ENCODE data around the gene ENTREP3.
"Not testable (repeated sequence)": the region's sequence is repeated elsewhere in the genome, so short reads cannot be mapped to it uniquely, and the experiment has no call there.

The ENTREP3 gene

DNA sequence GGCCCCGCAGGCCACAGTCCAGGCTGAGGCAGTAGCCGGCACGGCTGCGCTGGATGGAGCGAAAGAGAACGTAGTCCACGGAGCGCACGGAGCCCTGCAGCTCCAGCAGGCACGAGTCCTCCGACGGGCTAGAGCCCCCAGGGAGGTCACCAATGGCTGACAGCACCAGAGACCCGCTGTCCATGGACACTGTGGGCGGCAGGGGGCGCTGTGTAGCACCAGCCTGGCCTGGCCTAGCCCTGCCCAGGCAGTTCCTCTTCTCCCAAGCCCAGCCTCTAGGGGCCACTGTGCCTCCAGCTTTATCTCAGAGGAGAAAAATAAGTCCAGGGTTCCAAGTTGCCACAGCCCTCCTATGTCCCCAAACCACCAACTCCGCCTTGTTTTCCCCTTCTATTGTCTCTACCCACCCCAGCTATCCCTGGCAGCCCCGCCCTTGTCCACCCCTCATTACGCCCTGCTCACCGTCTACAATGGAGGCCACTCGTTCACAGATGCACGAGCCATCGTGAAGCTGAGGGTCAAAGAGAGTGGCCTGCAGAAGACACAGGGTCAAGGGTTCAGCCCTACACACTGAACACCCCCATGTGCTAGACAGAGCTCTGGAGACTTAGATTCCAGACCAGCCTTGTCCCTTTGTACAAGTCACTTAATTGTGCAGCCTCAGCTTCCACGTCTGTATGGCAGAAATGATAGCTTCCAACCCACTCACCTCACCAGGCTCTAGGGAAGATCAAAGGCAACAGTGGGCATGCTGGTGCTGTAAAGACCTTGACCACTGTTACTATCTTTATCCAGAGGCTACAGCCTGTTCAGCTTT lies 4.4 kb downstream of the ENTREP3 start:
- DNase-seq, result peak; percentile 96

DNA sequence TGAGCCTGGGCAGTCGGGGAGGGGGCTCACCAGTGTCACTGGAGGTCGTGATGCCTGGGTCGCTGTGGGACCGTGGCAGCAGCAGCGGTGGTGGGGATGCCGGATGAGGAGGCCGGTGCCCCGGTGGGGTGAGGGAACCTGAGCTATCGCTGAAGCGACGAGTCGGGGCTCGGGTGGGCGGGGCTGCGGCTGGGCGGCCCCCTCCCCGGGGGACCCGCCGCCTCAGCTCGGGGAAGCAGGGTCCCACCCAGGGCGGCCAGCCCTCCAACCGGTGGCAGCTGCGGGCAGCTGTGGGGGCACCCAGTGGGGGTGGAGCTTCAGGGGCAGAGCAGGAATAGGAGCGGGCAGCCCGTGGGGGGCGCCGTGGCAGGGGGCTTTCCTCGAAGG lies 5.0 kb downstream of the ENTREP3 start:
- no peak for DNase-seq

DNA sequence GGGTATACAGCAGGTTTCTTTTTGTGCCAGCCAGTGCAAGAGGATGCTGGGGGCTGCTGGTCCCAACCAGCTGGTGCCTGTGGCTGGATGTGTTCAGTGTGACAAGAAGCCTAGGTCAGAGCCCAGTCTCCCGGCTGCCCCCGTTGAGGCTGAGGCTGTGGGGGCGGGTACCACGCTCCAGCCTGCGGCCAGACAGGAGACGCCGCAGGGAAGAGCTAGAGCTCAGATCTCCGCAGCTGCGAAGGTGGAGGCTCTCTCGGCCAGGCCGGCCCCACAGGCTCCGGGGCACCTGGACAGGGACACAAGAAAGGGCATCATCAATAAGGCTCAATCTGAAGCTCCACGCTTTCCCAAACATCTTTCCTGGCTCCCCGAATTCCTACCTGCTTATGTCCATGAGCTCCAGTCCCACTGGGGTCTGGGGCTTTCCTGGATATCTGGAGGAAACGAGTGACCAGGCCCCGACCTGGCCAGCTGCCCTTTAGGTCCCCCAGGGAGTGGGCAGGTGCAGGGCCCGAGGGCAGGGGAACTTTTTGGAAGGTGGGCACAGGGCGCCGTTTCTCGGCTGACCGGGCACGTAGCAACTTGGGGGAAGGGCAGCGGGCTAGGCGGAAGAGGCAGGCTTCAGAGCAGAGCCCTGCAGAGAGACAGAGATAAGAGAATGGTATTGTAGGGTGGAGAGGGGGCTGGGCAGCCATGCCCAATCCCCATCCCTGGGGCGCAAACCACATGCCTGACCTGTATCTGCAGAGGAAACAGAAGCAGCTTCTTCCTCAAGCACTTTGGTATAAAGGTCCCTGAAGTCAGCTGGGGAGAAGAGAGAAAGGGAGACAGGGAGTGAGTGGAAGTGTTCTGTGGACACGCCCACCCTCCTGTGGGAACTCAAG lies 7.4 kb downstream of the ENTREP3 start:
- DNase-seq, result no peak

DNA sequence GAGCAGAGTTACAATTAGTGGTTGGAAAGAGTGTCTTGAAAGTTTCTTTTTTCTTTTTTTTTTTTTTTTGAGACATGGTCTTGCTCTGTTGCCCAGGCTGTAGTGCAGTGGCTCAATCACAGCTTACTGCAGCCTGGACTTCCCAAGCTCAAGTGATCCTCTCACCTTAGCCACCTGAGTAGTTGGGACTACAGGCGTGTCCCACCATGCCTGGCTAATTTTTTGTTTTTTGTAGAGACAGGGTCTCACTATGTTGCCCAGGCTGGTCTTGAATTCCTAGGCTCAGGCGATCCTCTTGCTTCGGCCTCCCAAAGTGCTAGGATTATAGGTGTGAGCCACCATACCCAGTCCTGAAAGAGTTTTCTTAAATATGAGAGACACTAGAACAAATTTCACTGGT lies 8.5 kb downstream of the ENTREP3 start:
- not testable (repeated sequence) for DNase-seq

DNA sequence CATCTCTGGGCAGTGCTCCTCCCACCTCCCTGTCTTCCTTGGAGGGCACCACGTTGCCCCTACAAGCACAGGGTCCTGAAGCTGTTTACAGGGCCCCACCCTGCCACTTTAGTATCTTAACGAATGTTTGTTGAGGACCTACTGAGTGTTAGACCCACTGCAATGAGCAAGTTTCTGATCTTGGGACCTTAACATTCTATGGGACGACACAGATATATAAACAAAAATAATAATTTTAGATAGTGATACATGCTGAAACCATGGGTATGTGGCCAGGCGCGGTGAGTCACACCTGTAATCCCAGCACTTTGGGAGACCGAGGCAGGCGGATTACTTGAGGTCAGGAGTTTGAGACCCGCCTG lies 10.1 kb downstream of the ENTREP3 start:
- DNase-seq, result no peak

DNA sequence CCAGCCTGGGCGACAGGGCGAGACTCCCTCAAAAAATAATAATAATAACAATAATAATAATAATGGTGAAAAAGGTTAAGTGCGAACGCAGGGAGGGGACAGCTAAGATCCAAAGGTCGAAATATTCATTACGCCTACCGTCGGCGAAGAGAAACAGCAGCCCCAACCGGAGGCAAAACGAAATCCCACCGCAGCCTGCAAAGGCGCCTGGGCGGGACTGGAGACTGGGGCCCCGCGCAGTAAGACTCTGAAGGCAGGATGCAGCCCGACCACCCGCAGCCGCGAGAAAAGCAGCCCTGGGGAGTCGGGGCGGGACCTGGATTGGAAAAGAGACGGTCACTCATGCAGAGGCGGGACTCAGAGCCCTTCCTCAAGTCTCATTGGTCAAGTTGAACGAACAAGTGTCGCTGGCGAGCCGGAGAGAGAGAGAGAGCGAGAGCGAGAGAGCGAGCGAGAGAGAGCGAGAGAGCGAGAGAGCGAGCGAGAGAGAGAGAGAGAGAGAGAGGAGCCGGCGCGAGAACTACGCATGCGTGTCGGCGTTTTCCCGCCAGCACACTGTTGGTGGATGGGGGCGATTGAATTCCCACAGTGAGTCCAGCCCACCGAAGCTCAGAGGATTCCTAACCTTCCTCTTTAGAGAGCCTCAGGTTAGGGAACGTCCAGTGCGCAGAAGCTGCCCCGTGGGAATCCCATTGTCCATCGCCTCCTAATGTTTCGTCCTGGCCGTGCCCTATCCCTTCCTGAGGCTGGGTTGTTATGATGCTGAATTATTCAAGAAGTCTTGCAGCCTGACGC lies 10.7 kb downstream of the ENTREP3 start:
- peak; percentile 90 for DNase-seq

DNA sequence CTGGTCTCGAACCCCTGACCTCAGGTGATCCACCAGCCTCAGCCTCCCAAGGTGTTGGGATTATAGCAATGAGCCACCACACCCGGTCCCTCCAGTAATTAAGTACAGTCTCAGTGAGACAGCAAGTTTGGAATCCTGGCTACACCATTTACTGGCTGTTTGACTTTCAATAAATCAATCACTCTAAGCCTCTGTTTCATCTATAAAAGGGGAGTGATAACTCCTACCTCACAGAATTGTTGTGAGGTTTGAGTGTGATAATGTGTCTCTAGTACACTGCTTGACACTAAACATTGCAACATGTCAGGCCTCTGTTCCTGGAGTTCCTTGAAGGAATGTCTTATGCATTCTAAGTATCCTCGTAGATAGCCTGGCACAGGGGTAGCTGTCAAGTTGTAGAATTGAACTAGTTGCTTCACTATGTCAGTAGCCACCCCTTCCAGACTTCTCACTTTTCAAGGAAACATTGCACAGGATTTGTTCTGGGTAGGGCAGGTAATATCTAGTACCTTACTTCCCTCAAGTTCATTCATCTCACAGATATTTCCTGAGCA lies 12.4 kb downstream of the ENTREP3 start:
- no peak for DNase-seq

DNA sequence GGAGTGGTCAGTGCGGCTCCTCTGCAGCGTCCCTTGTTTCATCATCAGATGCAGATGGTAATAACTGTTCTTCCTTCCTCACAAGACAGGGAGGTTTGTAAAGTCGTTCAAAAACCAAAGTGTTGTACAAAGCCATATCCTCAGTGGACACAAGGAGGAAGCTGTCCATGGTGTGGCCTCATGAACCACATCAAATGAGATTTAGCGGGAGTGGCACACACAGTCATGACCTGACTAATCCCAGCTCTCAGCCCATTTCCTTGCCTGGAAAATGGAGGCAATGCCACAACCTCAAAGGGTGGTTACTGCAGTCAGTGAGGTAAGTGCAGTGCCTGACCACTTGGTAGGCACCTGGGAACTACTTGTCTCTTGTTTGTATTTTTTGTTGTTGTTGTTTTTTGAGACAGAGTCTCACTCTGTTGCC lies 13.4 kb downstream of the ENTREP3 start:
- no peak for DNase-seq

DNA sequence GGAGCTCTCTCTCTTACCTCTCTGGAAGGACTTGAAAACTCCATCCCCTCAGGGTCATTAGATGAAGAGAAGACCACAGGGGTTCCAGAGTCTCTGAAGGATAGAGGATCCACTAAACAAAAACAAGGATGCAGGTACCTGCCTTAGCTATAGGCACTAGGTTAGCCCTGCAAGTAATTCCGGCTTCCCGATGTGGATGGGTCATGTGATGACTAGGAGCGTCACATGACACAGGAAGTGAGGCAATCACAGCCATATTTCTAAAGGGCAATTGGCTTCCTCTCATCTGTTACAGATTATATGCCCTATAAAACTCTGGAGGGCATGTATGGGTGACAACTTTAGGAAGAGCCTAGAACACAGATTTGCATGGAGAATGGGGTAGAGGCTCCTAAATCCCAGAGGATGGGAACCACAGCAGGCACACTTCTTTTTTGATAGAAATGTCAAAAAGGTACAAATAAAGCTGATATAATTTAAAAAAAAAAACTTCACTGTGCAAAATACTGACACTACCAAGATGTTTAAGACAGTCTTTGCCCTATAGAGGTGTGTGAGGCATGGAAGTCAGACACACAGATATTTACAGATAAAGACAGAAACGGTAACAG lies 14.1 kb downstream of the ENTREP3 start:
- peak; percentile 66 for DNase-seq

DNA sequence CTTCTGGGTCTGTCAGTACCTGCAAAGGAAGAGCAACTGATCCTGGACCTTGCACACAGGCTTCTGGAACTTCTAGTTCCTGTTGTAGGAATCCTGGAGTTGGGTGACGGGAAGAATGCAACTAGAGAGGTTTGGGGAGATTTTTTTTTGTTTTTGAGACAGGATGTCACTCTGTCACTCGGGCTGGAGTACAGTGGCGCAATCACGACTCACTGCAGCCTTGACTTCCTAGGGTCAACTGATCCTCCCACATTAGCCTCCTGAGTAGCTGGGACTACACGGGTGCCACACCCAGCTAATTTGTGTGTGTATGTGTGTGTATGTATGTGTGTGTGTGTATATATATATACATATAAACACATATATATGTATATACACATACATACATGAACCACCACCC lies 18.8 kb downstream of the ENTREP3 start:
- DNase-seq, result no peak

DNA sequence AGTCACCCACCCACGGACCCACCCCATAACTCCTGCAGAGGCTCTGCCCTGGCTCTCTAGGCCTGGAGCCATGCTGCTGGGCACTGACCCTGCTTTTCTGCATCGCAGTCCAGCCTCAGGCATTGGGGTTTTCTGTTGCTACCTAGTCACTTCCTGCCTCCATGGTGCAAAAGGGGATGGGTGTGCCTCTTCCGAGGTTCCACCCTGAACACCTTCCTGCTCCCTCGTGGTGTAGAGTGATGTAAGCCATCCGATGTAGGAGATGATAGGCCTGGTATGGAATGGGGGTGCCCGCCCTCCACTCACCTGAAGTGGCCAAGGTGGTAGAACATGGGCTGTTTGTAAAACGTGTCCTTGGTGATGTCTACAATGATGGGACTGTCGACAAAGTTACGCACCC lies 19.9 kb downstream of the ENTREP3 start:
- not testable (repeated sequence) for DNase-seq

DNA sequence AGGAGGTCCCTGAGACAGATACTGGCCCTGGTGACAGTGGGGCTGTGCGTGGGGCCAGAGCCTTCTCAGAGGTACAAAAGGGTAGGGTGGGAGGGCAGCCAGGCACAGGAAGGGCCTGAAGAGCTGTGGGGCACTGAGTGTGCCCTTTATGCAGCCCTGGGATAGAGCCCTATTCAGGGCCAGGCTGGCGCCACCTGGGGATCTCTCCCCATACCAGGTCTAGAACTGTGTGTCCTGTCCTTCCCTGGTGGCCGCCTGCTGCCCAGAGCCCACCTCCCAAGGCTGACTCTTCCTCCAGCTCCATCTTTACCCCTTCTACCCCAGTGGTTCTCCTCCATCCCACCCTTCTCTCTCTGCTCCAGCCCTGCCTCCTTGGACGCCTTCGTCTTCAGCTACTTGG lies 21.8 kb downstream of the ENTREP3 start:
- DNase-seq, result not testable (repeated sequence)

DNA sequence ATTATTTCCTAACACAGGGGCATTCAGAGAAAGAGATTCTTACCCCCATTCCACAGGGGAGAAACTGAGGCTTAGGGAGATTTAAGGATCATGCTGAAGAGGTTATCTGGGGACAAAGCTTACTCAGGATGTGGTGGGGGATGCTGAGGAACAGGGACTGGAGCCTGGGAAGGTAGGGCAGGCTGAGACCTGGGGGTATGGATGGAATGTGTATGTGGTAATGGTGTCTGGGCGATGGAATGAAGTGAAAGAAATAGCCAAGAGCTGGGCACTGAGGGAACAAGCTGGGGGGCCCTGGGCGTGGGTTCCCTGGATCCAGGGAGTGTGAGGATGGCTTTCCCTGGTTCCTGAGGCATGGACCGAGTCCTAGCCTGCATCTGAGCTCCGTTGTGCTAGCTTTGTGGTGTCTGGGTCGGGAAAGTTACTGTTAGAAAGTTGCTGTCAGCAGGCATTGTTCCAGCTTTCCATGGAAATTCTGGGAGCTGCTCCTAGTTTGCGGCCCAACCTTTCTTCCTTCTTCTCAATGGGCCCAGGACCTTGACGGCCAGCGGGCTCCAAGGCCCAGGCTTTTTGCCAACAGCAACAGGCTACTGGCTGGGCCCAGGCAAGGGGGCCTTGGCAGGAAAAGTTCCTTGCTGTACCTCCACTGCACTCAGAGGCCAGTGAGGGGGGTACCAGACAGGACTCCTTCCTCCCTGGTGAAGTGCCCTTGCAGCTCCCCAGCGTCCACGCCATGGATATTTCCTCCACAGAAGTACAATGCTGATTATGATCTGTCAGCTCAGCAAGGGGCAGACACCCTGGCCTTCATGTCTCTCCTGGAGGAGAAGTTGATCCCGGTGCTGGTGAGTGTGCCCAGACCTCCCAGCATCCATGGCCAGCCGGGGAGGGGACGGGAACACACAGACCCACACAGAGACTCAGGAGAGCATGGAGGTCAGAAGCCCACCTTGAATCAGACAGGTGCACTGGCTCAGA lies 23.0 kb downstream of the ENTREP3 start:
- DNase-seq, result not testable (repeated sequence)

DNA sequence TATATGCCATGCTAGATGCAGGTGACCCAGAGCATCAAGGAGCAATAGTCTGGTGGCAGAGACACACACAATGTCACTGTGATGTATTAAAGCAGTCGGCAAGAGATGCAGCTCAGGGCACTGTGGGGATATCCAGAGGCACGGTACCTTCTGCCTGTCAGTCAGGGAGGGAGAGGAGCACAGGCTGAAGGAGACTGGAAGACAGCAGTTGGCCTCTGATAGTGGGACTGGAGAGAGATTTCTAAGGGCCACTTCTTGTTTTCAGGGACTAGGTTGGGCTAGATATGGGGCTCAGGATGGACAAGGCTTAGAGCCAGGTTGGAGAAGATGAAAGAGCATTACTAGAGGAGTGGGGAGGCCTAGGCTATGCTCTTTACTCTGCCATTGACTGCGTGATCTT lies 24.0 kb downstream of the ENTREP3 start:
- not testable (repeated sequence) for DNase-seq

DNA sequence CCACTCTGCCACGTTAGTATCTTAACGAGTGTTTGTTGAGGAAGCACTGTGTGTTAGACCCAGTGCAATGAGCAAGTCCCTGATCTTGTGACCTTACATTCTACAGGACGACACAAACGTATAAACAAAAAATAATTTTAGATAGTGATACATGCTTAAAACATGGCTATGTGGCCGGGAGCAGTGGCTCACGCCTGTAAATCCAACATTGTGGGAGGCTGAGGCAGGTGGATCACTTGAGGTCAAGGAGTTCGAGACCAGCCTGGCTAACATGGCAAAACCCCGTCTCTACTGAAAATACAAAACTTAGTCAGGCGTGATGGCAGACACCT lies 27.2 kb downstream of the ENTREP3 start:
- DNase-seq, result no peak

DNA sequence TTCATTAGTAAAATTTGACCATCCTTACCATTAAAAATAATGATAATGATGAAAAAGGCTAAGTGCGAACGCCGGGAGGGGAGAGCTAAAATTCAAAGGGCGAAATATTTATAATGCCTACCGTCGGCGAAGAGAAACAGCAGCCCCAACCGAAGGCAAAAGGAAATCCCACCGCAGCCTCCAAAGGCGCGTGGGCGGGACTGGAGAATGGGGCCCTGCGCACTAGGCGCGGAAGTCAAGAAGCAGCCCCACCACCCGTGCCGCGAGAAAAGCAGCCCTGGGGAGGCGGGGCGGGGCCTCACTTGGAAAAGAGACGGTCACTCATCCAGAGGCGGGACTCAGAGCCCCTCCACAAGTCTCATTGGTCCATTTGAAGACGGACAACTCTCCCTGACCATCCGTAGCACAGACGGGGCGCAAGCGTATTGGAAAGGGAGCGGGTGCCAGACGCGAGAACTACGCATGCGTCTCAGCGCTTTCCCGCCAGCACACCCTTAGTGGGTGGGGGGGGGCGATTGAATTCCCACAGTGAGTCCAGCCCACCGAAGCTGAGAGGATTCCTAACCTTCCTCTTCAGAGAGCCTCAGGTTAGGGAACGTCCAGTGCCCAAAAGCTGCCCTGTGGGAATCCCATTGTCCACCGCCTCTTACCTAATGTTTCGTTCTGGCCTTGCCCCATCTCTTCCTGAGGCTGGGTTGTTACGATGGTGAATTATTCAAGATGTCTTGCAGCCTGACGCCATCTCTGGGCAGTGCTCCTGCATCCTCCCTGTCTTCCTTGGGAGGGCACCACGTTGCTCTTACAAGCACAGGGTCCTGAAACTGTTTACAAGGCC lies 27.8 kb downstream of the ENTREP3 start:
- peak; percentile 99 for DNase-seq

DNA sequence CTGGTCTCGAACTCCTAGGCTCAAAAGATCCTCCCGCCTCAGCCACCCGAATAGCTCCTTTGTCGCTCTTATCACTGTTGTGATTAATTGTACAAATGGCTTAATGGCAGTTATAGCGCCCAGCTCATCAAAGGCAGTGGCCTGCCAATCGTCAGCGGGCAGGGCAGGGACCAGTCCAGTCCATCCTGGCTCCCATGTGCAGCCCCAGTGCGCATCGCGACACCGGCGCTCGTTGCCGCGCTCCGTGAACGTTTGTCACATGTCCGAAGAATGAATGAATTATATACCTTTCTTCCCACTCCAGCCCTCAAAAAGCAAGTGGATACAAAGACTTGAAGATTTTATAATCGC lies 28.4 kb downstream of the ENTREP3 start:
- peak; percentile 53 for DNase-seq

DNA sequence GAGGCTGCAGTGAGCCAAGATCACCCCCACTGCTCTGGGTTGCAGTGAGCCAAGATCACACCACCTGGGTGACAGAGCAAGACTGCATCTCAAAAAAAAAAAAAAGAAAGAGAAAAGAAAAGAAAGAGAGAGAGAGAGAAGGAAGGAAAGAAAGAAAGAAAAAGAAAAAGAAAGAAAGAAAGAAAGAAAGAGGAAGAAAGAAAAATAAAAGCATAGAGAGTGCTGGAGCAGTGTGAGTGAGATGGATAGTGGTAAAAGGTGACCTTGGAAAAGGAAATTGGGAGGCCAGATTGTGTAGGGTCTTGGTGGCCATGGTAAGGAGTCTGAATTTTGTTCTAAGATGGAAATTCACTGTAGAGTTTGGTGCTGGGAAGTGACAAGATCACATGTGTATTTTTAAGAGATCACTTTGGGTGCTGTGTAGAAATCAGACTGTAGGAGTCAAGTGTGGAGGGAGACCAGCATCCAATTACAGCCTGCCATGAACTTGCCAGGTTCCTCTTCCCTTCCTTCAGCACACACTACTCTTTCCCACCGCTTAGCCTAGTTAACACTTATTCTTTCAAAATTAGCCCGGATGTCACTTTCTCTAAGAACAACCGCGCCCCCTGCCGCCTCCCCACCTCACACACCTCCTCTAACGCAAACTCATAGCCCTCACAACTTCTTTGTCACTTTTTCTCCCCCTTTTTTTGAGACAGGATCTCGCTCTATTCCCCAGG lies 28.9 kb downstream of the ENTREP3 start:
- DNase-seq, result peak; percentile 83

DNA sequence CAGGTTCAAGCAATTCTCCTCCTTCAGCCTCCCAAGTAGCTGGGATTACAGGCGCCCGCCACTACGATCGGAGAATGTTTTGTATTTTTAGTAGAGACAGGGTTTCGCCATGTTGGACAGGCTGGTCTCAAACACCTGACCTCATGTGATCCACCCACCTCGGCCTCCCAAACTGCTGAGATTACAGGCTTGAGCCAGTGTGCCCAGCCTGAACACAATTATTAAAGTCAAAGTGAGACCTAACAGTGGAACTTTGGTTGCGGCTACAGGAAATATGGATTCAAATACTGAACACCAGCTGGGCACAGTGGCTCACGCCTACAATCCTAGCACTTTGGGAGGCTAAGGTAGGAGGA lies 29.9 kb downstream of the ENTREP3 start:
- DNase-seq, result not testable (repeated sequence)

DNA sequence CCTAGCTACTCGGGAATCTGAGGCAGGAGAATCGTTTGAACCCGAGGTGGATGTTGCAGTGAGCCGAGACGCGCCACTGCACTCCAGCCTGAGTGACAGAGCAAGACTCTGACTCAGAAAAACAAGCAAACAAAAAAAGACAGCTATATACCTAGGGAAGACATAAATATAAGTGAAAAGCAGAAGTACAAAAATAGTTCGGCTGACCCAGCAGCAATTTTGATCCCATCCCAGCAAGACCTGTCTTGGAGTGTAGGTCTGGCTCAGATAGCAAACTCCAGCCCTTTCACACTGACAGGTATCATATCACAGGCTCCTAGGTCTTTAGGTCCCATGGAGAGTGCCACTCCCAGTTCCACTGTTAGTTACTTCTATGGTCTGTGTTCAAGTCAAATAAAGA lies 32.2 kb downstream of the ENTREP3 start:
- DNase-seq, result no peak

Measured in activated naive CD4-positive, alpha-beta T cell treated with Interleukin-2 at 50 U/mL for 16 hours (primary cell).